ENCODE data around the gene ARID3A.

The ARID3A gene

DNA sequence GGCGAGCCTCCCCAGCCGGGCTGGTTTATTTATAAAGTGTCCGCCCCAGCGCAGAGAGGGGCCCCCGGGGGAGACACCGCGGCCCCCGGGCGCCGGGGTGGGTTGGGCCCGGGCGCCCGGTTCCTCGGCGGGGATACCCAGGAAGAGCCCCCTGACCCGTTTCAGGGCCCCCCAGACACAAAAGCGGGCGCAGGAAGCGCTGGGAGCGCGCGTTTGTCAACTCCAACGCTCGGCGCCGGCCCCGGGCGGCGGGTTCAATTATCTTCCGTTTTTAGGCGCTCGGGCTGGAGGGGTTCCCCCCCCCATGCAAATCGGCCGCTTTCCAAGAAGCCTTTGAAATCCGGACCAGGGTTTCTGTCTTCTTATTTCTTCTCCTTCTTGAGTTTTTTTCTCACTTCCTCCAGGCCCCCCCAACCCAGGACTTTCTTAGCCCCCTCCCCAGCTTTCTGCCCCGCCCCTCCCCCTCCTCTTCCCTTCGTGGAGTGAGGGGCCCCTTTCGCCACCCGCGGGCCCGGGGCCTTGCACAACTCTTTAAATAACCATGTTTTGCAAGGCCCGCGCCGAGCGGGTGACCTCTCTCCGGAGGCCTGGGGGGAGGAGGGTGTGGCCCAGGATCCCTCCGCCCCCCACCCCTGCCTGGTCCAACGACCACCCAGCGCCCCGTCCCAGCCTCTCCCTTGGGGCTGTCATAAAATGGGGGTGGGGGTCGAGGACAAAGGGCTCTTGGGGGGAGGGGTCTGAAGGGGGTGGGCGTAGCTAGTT, 935 bp downstream of the ARID3A start:
- DNase-seq (ENCODE audit: low read depth in 1 of 2, low spot score in 1 of 2) = peak; percentile 87 to 90
- peak overlapping the region; percentile 99 for H3K27ac ChIP-seq (replicated peaks)
- TF ChIP-seq SPI1 (IDR thresholded peaks at IDR 0.05; ENCODE audit: borderline replicate concordance, low read depth) (peak; percentile 2; the same call in 1 of the 2 replicates), POLR2AphosphoS5 (IDR thresholded peaks at IDR 0.05; ENCODE audit: low read depth) (peak; percentile 35; the same call in 1 of the 2 replicates), GABPA (IDR thresholded peaks at IDR 0.05; ENCODE audit: low read depth) (no peak)
- TF ChIP-seq, protein P1, sequence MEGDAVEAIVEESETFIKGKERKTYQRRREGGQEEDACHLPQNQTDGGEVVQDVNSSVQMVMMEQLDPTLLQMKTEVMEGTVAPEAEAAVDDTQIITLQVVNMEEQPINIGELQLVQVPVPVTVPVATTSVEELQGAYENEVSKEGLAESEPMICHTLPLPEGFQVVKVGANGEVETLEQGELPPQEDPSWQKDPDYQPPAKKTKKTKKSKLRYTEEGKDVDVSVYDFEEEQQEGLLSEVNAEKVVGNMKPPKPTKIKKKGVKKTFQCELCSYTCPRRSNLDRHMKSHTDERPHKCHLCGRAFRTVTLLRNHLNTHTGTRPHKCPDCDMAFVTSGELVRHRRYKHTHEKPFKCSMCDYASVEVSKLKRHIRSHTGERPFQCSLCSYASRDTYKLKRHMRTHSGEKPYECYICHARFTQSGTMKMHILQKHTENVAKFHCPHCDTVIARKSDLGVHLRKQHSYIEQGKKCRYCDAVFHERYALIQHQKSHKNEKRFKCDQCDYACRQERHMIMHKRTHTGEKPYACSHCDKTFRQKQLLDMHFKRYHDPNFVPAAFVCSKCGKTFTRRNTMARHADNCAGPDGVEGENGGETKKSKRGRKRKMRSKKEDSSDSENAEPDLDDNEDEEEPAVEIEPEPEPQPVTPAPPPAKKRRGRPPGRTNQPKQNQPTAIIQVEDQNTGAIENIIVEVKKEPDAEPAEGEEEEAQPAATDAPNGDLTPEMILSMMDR (IDR thresholded peaks at IDR 0.05; ENCODE audit: insufficient read depth, low read length) = no peak
- TF ChIP-seq, protein P2, sequence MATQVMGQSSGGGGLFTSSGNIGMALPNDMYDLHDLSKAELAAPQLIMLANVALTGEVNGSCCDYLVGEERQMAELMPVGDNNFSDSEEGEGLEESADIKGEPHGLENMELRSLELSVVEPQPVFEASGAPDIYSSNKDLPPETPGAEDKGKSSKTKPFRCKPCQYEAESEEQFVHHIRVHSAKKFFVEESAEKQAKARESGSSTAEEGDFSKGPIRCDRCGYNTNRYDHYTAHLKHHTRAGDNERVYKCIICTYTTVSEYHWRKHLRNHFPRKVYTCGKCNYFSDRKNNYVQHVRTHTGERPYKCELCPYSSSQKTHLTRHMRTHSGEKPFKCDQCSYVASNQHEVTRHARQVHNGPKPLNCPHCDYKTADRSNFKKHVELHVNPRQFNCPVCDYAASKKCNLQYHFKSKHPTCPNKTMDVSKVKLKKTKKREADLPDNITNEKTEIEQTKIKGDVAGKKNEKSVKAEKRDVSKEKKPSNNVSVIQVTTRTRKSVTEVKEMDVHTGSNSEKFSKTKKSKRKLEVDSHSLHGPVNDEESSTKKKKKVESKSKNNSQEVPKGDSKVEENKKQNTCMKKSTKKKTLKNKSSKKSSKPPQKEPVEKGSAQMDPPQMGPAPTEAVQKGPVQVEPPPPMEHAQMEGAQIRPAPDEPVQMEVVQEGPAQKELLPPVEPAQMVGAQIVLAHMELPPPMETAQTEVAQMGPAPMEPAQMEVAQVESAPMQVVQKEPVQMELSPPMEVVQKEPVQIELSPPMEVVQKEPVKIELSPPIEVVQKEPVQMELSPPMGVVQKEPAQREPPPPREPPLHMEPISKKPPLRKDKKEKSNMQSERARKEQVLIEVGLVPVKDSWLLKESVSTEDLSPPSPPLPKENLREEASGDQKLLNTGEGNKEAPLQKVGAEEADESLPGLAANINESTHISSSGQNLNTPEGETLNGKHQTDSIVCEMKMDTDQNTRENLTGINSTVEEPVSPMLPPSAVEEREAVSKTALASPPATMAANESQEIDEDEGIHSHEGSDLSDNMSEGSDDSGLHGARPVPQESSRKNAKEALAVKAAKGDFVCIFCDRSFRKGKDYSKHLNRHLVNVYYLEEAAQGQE (IDR thresholded peaks at IDR 0.05; ENCODE audit: insufficient replicate concordance, low read depth) = no peak
- peak overlapping the region; percentile 74 for H3K4me3 ChIP-seq (replicated peaks; ENCODE audit: insufficient read depth, low read length)
- H3K27me3 ChIP-seq (ENCODE audit: insufficient read depth, poor library complexity, severe bottlenecking) = no peaks in the 10 kb centered on the region

DNA sequence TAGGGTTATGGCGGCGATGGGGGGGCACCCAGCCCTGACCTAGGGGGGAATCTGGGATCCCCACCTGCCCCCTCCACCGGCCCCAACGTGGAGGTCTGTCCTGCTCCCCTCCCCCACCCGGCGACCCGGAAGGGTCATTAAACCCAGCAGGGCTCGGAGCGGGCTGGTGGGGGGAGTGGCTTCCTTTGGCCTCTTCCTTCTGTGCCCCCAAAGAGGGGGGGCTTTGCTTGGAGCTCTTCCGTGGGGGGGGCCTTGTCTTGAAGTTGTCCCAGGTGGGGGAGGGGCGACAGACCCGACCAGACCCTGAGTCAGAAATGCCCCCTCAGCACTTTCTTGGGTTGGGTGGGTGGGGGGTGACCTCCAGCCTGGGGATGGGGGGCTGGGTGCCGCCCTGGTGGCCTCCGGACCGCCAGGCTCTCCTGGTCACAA, 1.5 kb downstream of the ARID3A start:
- Histone ChIP-seq H3K27ac (replicated peaks) (peak overlapping the region; percentile 99), H3K27me3 (ENCODE audit: insufficient read depth, poor library complexity, severe bottlenecking) (no peaks in the 10 kb centered on the region), H3K4me3 (replicated peaks; ENCODE audit: insufficient read depth, low read length) (peak overlapping the region; percentile 74)
- no peak for DNase-seq (ENCODE audit: low read depth in 1 of 2, low spot score in 1 of 2)
- TF ChIP-seq SPI1 (IDR thresholded peaks at IDR 0.05; ENCODE audit: borderline replicate concordance, low read depth) (no peak), POLR2AphosphoS5 (IDR thresholded peaks at IDR 0.05; ENCODE audit: low read depth) (no peak), GABPA (IDR thresholded peaks at IDR 0.05; ENCODE audit: low read depth) (no peak)
- TF ChIP-seq, protein P1 (IDR thresholded peaks at IDR 0.05; ENCODE audit: insufficient read depth, low read length) = no peak
- TF ChIP-seq, protein P2 (IDR thresholded peaks at IDR 0.05; ENCODE audit: insufficient replicate concordance, low read depth) = no peak

DNA sequence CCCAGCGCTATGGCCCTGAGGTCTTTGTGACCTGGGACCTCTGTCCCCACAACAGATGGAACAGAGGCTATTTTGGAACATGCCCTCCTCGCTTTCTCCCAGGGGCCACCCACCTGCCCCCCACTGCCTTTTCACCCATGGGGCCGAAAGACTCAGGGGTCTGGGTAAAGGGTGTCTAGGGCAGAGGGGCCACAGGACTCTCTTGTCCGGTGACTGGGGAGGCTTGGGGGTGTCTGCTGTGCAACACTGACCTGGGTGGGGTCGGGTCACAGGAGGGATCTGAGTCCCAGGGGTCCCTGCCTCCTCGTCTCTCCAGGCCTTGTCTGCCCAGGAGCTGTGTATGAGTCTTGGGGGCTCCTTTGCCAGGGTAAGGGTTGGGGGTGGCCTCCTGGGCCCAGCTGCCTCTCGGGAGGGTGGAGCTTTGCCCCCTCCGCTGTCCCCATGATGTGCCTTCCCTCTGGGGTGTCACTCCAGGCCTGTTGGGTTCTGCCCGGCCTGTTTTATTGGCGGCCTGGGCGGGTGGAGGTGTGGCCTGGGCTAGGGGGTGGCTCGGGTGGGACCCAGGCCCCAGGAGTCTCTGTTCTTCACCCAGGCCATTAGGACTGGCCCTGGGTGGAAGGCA, 2.1 kb downstream of the ARID3A start:
- Histone ChIP-seq H3K4me3 (replicated peaks; ENCODE audit: insufficient read depth, low read length) (peak overlapping the region; percentile 74), H3K27ac (replicated peaks) (peak overlapping the region; percentile 99), H3K27me3 (ENCODE audit: insufficient read depth, poor library complexity, severe bottlenecking) (no peaks in the 10 kb centered on the region)
- no peak for DNase-seq (ENCODE audit: low read depth in 1 of 2, low spot score in 1 of 2)
- TF ChIP-seq, protein P2 (IDR thresholded peaks at IDR 0.05; ENCODE audit: insufficient replicate concordance, low read depth) = no peak
- TF ChIP-seq POLR2AphosphoS5 (IDR thresholded peaks at IDR 0.05; ENCODE audit: low read depth) = no peak
- no peak for TF ChIP-seq GABPA (IDR thresholded peaks at IDR 0.05; ENCODE audit: low read depth)
- TF ChIP-seq SPI1 (IDR thresholded peaks at IDR 0.05; ENCODE audit: borderline replicate concordance, low read depth) = no peak

Data from HL-60 (cell line).